Bronchial epithelial cell (primary cell): ENCODE data around the gene LCN1. TPM values are rescaled to one million over a fixed set of nuclear protein-coding genes. Genes with fewer than 3 reads are reported as not detected.

Experiments used
- DNase-seq: peaks from one replicate; pipeline ENCODE4 v3.0.0-alpha.2; 2010; ENCODE audit warnings: low read depth
- FAIRE-seq: peaks from 2 replicates; lab custom pipeline; 2011; peaks lifted over from hg19 to GRCh38; lab: Jason Lieb, UNC
- H3K27me3 ChIP-seq: 2 replicates; pipeline ENCODE4 v1.5.1; 2011; ENCODE audit warnings: low read length; ENCODE audit not compliant: control insufficient read depth, insufficient read depth
- H3K36me3 ChIP-seq: 2 replicates; pipeline ENCODE4 v1.5.1; 2011; ENCODE audit warnings: low read length; ENCODE audit not compliant: control insufficient read depth, insufficient read depth
- H3K4me3 ChIP-seq: 2 replicates; pipeline ENCODE4 v1.5.1; 2011; ENCODE audit warnings: mild to moderate bottlenecking, low read depth, low read length, control low read depth
- total RNA-seq: library from RNA; depleted of rRNA; stranded (reverse); fragments of >200 nt; gene quantifications from 2 replicates; pipeline ENCODE4 v1.2.1, GENCODE V29; 2014
- TF ChIP-seq, protein P1 (sequence below): IDR thresholded peaks from 2 replicates; pipeline ENCODE4 v1.5.1; 2011; ENCODE audit warnings: mild to moderate bottlenecking, moderate library complexity, low read length, control low read depth, inconsistent platforms; ENCODE audit not compliant: insufficient read depth, severe bottlenecking

LCN1 gene
- total RNA-seq, 1 donor from 2014 or later, result not detected

DNA sequence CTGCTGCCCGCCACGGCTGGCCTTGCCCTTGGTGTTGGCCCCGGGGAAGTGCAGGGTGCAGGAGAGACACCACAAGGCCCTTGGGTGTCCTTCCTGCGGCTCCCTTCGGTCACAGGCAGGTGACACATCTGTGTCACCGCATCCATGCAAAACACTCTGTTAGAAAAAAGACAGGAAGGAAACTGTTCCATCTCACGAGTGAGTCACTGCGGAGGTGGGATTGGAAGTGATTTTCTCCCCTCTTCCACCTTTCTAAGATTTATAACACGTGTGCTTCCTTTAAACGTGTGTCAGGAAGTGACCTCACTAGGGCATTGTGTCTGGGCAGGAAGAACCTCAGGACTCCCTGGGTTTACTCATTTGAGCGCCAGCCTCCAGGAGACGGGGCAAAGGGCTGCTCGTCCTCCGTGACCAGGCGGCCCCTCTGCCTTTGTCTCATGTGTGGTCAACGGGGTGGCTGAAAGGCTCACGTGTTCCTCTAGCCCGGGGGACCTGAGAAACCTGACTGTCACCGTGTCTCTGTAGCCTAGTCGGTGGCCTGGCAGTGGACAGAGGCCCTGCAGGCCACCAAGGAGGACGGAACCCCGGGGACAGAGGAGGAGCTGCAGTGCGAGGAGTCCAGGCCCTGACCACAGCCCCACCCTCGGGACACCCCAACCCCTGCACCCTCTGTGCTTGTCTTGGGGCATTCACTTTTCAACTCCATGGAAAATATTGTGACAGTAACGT lies 4.9 kb upstream of the LCN1 start:
- H3K36me3 ChIP-seq, result no peaks in the 10 kb centered on the region
- TF ChIP-seq, protein P1, sequence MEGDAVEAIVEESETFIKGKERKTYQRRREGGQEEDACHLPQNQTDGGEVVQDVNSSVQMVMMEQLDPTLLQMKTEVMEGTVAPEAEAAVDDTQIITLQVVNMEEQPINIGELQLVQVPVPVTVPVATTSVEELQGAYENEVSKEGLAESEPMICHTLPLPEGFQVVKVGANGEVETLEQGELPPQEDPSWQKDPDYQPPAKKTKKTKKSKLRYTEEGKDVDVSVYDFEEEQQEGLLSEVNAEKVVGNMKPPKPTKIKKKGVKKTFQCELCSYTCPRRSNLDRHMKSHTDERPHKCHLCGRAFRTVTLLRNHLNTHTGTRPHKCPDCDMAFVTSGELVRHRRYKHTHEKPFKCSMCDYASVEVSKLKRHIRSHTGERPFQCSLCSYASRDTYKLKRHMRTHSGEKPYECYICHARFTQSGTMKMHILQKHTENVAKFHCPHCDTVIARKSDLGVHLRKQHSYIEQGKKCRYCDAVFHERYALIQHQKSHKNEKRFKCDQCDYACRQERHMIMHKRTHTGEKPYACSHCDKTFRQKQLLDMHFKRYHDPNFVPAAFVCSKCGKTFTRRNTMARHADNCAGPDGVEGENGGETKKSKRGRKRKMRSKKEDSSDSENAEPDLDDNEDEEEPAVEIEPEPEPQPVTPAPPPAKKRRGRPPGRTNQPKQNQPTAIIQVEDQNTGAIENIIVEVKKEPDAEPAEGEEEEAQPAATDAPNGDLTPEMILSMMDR, result no peak
- no peaks in the 10 kb centered on the region for H3K27me3 ChIP-seq
- FAIRE-seq, result no peak
- no peak overlapping the region for H3K4me3 ChIP-seq
- DNase-seq, result no peak

DNA sequence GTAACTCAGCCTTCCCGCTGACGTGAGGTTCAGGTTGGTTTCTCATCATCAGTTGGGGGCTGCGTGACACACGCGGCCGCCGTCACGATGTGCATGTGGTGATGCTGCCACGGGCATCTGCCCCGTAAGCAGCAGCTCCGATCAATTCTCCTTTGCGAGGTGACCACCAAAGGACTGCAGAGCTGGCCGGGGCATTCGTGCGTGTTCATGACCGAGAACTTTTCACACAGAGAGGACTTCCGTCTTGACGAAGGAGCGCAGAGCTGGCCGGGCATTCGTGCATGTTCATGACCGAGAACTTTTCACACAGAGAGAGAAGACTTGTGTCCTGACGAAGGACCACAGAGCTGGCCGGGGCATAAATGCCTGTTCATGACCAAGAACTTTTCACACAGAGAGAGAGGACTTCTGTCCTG lies 3.8 kb upstream of the LCN1 start:
- Histone ChIP-seq H3K36me3 (no peaks in the 10 kb centered on the region), H3K27me3 (no peaks in the 10 kb centered on the region), H3K4me3 (no peak overlapping the region)
- FAIRE-seq (no peak), DNase-seq (no peak)
- TF ChIP-seq, protein P1, result no peak

DNA sequence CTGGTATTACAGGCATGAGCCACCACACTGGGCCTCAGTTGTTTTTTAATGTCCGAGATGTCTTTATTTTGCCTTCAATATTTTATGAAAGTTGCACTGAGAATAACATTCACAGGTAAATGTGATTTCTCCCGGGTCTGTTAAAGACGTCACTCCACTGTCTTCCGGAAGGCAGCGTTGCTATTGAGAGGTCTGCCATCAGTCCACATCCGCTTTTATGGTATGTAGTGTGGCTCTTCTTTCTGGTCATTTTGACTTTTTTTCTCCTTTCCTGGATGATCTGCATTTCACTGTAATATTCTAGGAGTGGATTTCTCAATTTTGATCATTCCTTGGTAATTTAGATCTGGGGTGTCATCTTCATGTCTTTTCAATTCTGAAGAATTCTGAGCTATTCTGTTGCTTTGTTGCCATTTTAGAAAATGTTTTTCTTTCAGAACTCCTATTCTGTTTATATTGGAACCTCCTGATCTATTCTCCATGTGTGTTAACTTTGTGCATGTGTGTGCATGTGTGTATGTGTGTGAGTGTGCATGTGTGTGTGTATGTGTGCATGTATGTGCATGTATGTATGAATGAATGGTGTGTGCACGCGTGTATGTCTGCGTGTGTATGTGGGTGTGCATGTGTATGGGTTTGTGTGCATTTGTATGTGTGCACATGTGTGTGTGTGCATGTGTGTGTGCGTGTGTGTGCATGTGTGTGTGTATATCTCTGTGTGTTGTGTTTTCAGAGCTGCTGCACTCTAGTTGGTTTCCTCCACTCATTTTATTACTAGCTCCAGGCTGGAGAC lies 1.9 kb upstream of the LCN1 start:
- Histone ChIP-seq H3K36me3 (no peaks in the 10 kb centered on the region), H3K27me3 (no peaks in the 10 kb centered on the region), H3K4me3 (no peak overlapping the region)
- DNase-seq (no peak), FAIRE-seq (peak; percentile 36)
- TF ChIP-seq, protein P1, result no peak

DNA sequence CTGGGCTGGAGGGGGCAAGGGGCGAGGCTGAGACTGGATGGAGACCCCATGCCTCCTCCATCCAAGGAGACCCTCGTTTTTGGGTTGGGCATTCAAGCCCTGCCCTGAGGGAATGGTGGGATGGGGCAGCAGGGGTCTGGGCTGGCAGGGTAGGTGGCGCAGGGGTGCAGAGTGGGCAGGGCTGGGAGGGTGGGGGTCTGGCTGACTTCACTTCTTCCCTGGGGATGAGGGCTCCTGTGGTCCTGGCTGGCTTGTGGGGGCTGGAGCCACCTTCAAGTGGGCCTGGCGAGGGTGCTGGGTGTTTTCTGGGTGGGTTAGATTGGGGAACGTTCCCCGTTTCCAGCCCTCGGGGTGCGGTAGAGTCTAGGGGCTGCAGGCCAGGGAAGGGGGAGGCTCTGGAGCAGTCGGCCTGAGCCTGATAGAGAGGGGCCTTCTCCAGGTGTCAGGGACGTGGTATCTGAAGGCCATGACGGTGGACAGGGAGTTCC lies 412 bp downstream of the LCN1 start:
- Histone ChIP-seq H3K4me3 (no peak overlapping the region), H3K27me3 (no peaks in the 10 kb centered on the region), H3K36me3 (no peaks in the 10 kb centered on the region)
- DNase-seq (no peak), FAIRE-seq (no peak)
- TF ChIP-seq, protein P1, result no peak

DNA sequence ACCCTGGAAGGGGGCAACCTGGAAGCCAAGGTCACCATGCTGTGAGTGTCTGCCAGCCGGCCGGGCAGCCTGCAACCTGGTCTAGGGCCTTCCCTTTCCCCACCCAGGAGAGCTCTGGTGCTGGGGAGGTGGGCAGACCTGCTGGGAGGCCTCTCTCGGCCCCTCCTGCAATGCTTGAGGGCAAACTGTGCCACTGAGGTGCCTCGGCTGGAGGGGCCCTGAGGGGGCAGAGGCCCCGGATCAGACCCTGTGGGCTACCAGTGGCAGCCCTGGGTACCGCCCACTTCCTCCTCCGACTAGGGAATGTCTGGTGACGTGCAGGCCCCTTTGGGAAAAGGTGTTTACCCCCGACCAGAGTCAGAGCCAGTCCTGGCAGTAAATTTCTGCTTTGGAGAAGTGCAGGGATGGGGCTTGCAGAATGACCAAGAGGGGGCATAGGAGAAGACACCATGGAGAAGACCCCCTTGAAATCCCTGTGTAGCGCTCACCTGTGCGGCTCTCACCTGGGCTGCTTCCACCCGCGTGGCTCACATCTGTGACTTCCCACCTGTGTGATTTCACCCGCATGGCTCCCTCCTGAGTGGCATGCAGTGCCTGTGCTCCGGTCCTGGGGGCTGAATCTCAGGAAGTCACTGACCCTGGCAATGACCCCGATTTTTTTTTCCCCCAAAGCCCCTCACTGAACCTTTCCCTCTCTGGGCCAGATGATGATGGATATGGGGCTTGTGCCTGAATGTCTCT lies 1.1 kb downstream of the LCN1 start:
- TF ChIP-seq, protein P1, result no peak
- DNase-seq (no peak), FAIRE-seq (no peak)
- H3K36me3 ChIP-seq, result no peaks in the 10 kb centered on the region
- H3K4me3 ChIP-seq, result no peak overlapping the region
- H3K27me3 ChIP-seq, result no peaks in the 10 kb centered on the region
